Nephron progenitor cell (in vitro differentiated cells): ENCODE measurements around the gene ZEB2.

Source experiments
- DNase-seq: peaks from one replicate; pipeline ENCODE4 v3.0.0; 2021
- H3K27ac Mint-ChIP-seq: 2 replicates; pipeline ENCODE4 v1.8.0; 2021; ENCODE audit warnings: mild to moderate bottlenecking, moderate library complexity, mixed read lengths
- H3K27me3 Mint-ChIP-seq: 2 replicates; pipeline ENCODE4 v1.8.0; 2021; ENCODE audit warnings: mild to moderate bottlenecking, low read depth, mixed read lengths; ENCODE audit not compliant: poor library complexity
- H3K36me3 Mint-ChIP-seq: 2 replicates; pipeline ENCODE4 v1.8.0; 2021; ENCODE audit warnings: low read depth, mixed read lengths
- H3K4me1 Mint-ChIP-seq: 2 replicates; pipeline ENCODE4 v1.8.0; 2021; ENCODE audit warnings: mixed read lengths
- H3K4me3 Mint-ChIP-seq: 2 replicates; pipeline ENCODE4 v1.8.0; 2021; ENCODE audit warnings: mild to moderate bottlenecking, moderate library complexity, mixed read lengths
- H3K9me3 Mint-ChIP-seq: 2 replicates; pipeline ENCODE4 v1.8.0; 2021; ENCODE audit warnings: mild to moderate bottlenecking, moderate library complexity, mixed read lengths
- CTCF ChIP-seq: fragments of 200-600 bp; sonication (generic); IDR thresholded peaks from 2 replicates; pipeline ENCODE4 v1.5.0; 2021; ENCODE audit warnings: antibody characterized with exemption

The ZEB2 gene

GRCh38 chr2:144404586-144405314 is 115.2 kb downstream of the ZEB2 start:
- H3K9me3 Mint-ChIP-seq = no peaks in the 10 kb centered on the region
- H3K36me3 Mint-ChIP-seq = peaks cover 67% of the 10 kb centered on the region
- DNase-seq = no peak
- no peak overlapping the region for H3K27ac Mint-ChIP-seq
- no peak for TF ChIP-seq CTCF
- H3K4me3 Mint-ChIP-seq = no peak overlapping the region
- peaks cover 42% of the 10 kb centered on the region for H3K4me1 Mint-ChIP-seq
- H3K27me3 Mint-ChIP-seq = no peaks in the 10 kb centered on the region

- Mint-ChIP-seq H3K36me3 (peaks cover 67% of the 10 kb centered on the region), H3K4me3 (no peak overlapping the region), H3K9me3 (no peaks in the 10 kb centered on the region), H3K27ac (peak overlapping the region; percentile 72), H3K27me3 (no peaks in the 10 kb centered on the region), H3K4me1 (peaks cover 42% of the 10 kb centered on the region)
- DNase-seq = peak; percentile 32
- no peak for TF ChIP-seq CTCF
Observed at GRCh38 chr2:144403933-144404332, 116.0 kb downstream of the ZEB2 start.

- Mint-ChIP-seq H3K4me3 (peak overlapping the region; percentile 26), H3K4me1 (peaks cover 42% of the 10 kb centered on the region), H3K9me3 (no peaks in the 10 kb centered on the region), H3K36me3 (peaks cover 64% of the 10 kb centered on the region), H3K27me3 (no peaks in the 10 kb centered on the region), H3K27ac (peak overlapping the region; percentile 55)
- TF ChIP-seq CTCF = no peak
- peak; percentile 39 for DNase-seq
Observed at GRCh38 chr2:144402251-144402650, 117.7 kb downstream of the ZEB2 start.

- Mint-ChIP-seq H3K4me1 (peaks cover 42% of the 10 kb centered on the region), H3K36me3 (peaks cover 64% of the 10 kb centered on the region), H3K9me3 (no peaks in the 10 kb centered on the region), H3K4me3 (no peak overlapping the region), H3K27ac (no peak overlapping the region), H3K27me3 (no peaks in the 10 kb centered on the region)
- DNase-seq = no peak
- no peak for TF ChIP-seq CTCF
Observed at GRCh38 chr2:144401036-144401435, 118.9 kb downstream of the ZEB2 start.

GRCh38 chr2:144396318-144396717 is 123.6 kb downstream of the ZEB2 start:
- H3K4me1 Mint-ChIP-seq = peaks cover 5% of the 10 kb centered on the region
- H3K36me3 Mint-ChIP-seq = peaks cover 57% of the 10 kb centered on the region
- H3K27ac Mint-ChIP-seq = no peak overlapping the region
- DNase-seq = no peak
- no peaks in the 10 kb centered on the region for H3K27me3 Mint-ChIP-seq
- no peak for TF ChIP-seq CTCF
- no peaks in the 10 kb centered on the region for H3K9me3 Mint-ChIP-seq
- H3K4me3 Mint-ChIP-seq = no peak overlapping the region

- Mint-ChIP-seq H3K27me3 (no peaks in the 10 kb centered on the region), H3K36me3 (peaks cover 17% of the 10 kb centered on the region), H3K9me3 (no peaks in the 10 kb centered on the region), H3K4me3 (no peak overlapping the region), H3K27ac (no peak overlapping the region), H3K4me1 (no peaks in the 10 kb centered on the region)
- DNase-seq = no peak
- TF ChIP-seq CTCF = no peak
Observed at GRCh38 chr2:144390424-144391020, 129.4 kb downstream of the ZEB2 start.
